GM12891 (cell line): Measurements from ENCODE around the gene APOL4.
"Not testable (repeated sequence)": the region's sequence is repeated elsewhere in the genome, so short reads cannot be mapped to it uniquely, and the experiment has no call there.

ENCODE experiments used
- POLR2A ChIP-seq: IDR thresholded peaks from 2 replicates; pipeline ENCODE4 v1.6.1; 2011; ENCODE audit warnings: low read depth, low read length, control low read depth
- POLR2AphosphoS5 ChIP-seq: IDR thresholded peaks from 2 replicates; pipeline ENCODE4 v1.6.1; 2011; ENCODE audit warnings: low read depth, low read length, control low read depth
- TAF1 ChIP-seq: IDR thresholded peaks from 2 replicates; pipeline ENCODE4 v1.6.1; 2011; ENCODE audit warnings: low read depth, low read length, control low read depth

- not testable (repeated sequence) for TF ChIP-seq POLR2AphosphoS5, POLR2A, TAF1
These were observed 39.8 kb downstream of the APOL4 start for GRCh38 chr22:36161793-36162126.
